Tibial nerve (tissue), 3 donors: Measurements from ENCODE around the gene RALBP1.

Source experiments
- CTCF ChIP-seq, 5 experiments: fragments of 200-600 bp in 3 of 5; fragments of 450-650 bp in 2 of 5; sonication (generic) in 3 of 5; IDR thresholded peaks; one replicate each; pipeline ENCODE4 v1.5.1; 2016 to 2019; ENCODE audit warnings: antibody characterized with exemption in 5 of 5, mild to moderate bottlenecking in 3 of 5, moderate library complexity in 2 of 5
- POLR2A ChIP-seq, 2 donors: fragments of 450-650 bp; IDR thresholded peaks; one replicate each; pipeline ENCODE4 v1.6.1; 2017; ENCODE audit warnings: antibody characterized with exemption in 2 of 2, mild to moderate bottlenecking in 2 of 2, moderate library complexity in 2 of 2

GRCh38 chr18:9468998-9469397, 6.3 kb upstream of the RALBP1 start:
- TF ChIP-seq CTCF (IDR thresholded peaks at IDR 0.05) (no peak), POLR2A (IDR thresholded peaks at IDR 0.05) (no peak)
